Suprapubic skin (tissue), 4 donors: ENCODE data around the gene MAPK14.

ENCODE experiments used
- POLR2A ChIP-seq, 2 donors: fragments of 450-650 bp; IDR thresholded peaks; one replicate each; pipeline ENCODE4 v1.6.1; 2017; ENCODE audit warnings: antibody characterized with exemption in 2 of 2, mild to moderate bottlenecking in 2 of 2, moderate library complexity in 2 of 2
- POLR2AphosphoS5 ChIP-seq, 3 donors: sonication (generic); formaldehyde crosslinking; IDR thresholded peaks; one replicate each; pipeline ENCODE4 v1.6.1; 2017; ENCODE audit warnings: antibody characterized with exemption in 3 of 3
- TF ChIP-seq, protein P1 (sequence below), 2 donors: fragments of 200-600 bp in 1 of 2; fragments of 450-650 bp in 1 of 2; sonication (generic) in 1 of 2; IDR thresholded peaks; one replicate each; pipeline ENCODE4 v1.5.1; 2016 to 2019; ENCODE audit warnings: antibody characterized with exemption in 2 of 2, mild to moderate bottlenecking in 1 of 2, moderate library complexity in 1 of 2

DNA sequence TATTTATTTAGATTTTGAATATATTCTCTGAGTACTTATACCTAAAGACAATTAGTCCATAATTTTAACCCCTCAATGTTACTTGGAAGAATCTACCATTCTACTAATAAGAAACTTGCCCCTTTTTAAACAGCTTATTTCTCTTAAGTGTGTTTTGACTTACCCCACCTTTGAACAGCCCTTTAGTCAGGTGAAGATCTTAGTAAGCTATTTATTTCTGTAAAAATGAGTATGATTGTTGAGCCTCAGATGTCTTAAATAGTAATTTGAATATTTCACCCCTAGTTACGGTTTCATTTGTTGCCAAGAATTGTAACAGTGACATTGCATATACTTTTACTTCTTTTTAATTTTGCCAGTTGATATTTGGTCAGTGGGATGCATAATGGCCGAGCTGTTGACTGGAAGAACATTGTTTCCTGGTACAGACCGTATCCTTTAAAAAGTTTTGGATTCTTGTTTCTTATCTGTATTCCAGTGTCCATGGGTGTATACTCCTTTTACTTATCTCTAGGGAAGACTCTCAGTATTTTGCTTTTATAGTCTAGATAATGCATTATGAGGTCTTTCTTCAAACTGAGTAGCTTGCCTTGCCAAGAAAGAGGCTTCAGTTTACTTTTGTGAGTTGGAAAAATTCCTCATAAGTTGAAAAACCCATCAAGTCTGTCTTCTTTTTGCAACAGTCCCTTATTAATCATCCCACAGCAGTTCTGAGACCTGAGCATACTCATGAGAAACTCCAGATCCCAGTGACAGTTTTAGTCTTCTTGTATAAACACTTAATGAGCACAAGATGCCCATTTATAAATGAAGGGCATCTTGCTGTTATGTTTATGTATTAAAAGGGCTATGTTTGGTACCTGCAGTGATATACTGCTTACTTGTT is 48.8 kb downstream of the MAPK14 start:
- TF ChIP-seq, protein P1, sequence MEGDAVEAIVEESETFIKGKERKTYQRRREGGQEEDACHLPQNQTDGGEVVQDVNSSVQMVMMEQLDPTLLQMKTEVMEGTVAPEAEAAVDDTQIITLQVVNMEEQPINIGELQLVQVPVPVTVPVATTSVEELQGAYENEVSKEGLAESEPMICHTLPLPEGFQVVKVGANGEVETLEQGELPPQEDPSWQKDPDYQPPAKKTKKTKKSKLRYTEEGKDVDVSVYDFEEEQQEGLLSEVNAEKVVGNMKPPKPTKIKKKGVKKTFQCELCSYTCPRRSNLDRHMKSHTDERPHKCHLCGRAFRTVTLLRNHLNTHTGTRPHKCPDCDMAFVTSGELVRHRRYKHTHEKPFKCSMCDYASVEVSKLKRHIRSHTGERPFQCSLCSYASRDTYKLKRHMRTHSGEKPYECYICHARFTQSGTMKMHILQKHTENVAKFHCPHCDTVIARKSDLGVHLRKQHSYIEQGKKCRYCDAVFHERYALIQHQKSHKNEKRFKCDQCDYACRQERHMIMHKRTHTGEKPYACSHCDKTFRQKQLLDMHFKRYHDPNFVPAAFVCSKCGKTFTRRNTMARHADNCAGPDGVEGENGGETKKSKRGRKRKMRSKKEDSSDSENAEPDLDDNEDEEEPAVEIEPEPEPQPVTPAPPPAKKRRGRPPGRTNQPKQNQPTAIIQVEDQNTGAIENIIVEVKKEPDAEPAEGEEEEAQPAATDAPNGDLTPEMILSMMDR (IDR thresholded peaks at IDR 0.05) = no peak
- TF ChIP-seq POLR2AphosphoS5 (IDR thresholded peaks at IDR 0.05) (no peak), POLR2A (IDR thresholded peaks at IDR 0.05) (no peak)
